ENCODE measurements around the gene COMMD9.

COMMD9 gene

DNA sequence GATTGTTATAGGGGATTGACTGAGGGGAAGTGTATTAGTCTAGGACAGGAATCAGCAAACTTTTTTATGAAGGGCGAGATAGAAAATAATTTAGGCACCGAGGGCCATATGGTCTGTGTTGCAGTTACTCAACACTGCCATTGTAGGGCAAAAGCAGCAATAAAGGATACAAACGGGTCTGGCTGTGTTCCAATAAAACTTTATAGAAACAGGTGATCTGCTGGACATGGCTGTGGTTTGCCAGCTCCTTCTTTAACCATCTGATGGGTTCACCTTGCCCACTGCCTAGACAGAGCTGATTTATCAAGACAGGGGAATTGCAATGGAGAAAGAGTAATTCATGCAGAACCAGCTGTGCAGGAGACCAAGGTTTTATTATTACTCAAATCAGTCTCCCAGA is 26.8 kb upstream of the COMMD9 start:
- no peaks in the 10 kb centered on the region for H3K79me2 ChIP-seq (ENCODE audit: low read length)
- no peak overlapping the region for H2AFZ ChIP-seq (ENCODE audit: low read depth, low read length)
- H4K20me1 ChIP-seq (ENCODE audit: insufficient read depth, low read length), result no peaks in the 10 kb centered on the region
- no peak overlapping the region for H3K9ac ChIP-seq (ENCODE audit: low read length)
- H3K4me2 ChIP-seq (ENCODE audit: low read length), result no peak overlapping the region
- peaks cover 55% of the 10 kb centered on the region for H3K4me1 ChIP-seq (ENCODE audit: low read length)
- TF ChIP-seq, protein P1, sequence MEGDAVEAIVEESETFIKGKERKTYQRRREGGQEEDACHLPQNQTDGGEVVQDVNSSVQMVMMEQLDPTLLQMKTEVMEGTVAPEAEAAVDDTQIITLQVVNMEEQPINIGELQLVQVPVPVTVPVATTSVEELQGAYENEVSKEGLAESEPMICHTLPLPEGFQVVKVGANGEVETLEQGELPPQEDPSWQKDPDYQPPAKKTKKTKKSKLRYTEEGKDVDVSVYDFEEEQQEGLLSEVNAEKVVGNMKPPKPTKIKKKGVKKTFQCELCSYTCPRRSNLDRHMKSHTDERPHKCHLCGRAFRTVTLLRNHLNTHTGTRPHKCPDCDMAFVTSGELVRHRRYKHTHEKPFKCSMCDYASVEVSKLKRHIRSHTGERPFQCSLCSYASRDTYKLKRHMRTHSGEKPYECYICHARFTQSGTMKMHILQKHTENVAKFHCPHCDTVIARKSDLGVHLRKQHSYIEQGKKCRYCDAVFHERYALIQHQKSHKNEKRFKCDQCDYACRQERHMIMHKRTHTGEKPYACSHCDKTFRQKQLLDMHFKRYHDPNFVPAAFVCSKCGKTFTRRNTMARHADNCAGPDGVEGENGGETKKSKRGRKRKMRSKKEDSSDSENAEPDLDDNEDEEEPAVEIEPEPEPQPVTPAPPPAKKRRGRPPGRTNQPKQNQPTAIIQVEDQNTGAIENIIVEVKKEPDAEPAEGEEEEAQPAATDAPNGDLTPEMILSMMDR (IDR thresholded peaks at IDR 0.05; ENCODE audit: low read depth, low read length), result no peak
- TF ChIP-seq EZH2phosphoT487 (IDR thresholded peaks at IDR 0.05; ENCODE audit: low read depth), result no peak
- no peaks in the 10 kb centered on the region for H3K36me3 ChIP-seq (replicated peaks; ENCODE audit: low read depth, low read length)
- H3K27ac ChIP-seq (ENCODE audit: low read length), result no peak overlapping the region
- no peaks in the 10 kb centered on the region for H3K9me3 ChIP-seq (ENCODE audit: insufficient read depth, low read length)
- H3K27me3 ChIP-seq (ENCODE audit: low read depth, low read length), result no peaks in the 10 kb centered on the region
- H3K4me3 ChIP-seq (ENCODE audit: low read length), result no peak overlapping the region

DNA sequence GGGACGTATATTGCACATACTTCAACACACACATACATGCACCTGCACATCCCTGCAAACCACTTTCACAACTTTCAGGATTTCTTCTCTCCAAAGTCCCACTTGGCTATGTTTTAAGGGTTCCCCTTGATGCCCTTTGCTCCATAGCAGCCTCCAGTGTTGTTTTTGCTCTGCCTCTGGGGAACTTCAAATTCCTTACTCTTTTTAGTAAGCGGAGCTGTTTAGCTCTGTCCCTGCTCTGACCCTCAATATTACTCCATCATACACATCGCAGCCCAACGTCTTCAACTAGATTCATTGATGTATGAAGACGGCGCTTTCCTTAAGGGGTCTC is 25.2 kb upstream of the COMMD9 start:
- H3K9ac ChIP-seq (ENCODE audit: low read length), result no peak overlapping the region
- H3K9me3 ChIP-seq (ENCODE audit: insufficient read depth, low read length), result no peaks in the 10 kb centered on the region
- H3K36me3 ChIP-seq (replicated peaks; ENCODE audit: low read depth, low read length), result no peaks in the 10 kb centered on the region
- H3K27me3 ChIP-seq (ENCODE audit: low read depth, low read length), result no peaks in the 10 kb centered on the region
- H4K20me1 ChIP-seq (ENCODE audit: insufficient read depth, low read length), result no peaks in the 10 kb centered on the region
- no peak overlapping the region for H3K27ac ChIP-seq (ENCODE audit: low read length)
- H3K4me1 ChIP-seq (ENCODE audit: low read length), result peaks cover 55% of the 10 kb centered on the region
- H2AFZ ChIP-seq (ENCODE audit: low read depth, low read length), result no peak overlapping the region
- H3K79me2 ChIP-seq (ENCODE audit: low read length), result no peaks in the 10 kb centered on the region
- H3K4me3 ChIP-seq (ENCODE audit: low read length), result 0 out of 2 replicates have a peak overlapping the region, but pooled peaks have one; percentile 23
- TF ChIP-seq EZH2phosphoT487 (IDR thresholded peaks at IDR 0.05; ENCODE audit: low read depth), result no peak
- TF ChIP-seq, protein P1 (IDR thresholded peaks at IDR 0.05; ENCODE audit: low read depth, low read length), result no peak
- H3K4me2 ChIP-seq (ENCODE audit: low read length), result peak overlapping the region; percentile 51

DNA sequence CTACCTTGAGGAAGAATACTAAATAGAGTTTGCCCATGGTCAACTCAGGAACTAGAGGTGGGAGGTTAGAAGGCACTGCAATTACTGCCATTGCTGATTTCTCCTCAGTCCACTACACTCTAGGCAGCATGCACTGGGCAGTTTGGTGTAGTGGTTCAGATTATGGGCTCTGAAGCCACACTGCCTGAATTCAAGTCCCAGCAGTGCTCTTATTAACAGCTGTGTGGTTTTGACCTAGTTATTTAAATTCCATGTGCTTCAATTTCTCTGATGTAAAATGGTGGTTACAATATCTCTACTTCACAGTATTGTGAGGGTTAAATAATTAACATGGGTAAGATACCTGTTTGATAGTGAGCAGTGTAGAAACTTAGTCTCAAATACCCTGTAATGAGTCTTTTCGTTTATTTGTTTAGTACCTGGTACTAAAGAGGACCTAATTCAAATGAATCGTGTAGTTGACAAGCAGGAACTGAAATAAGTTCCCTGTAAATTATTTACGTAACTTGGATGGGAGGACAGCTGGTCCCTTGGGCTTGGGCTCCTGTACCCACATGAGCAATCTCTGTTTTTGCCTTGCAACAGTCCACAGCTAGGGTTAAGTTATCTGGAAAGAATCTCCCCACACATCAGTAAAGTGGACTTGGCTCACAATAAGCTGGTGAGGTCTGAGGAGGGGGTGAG is 24.7 kb upstream of the COMMD9 start:
- TF ChIP-seq, protein P1 (IDR thresholded peaks at IDR 0.05; ENCODE audit: low read depth, low read length), result no peak
- no peak for TF ChIP-seq EZH2phosphoT487 (IDR thresholded peaks at IDR 0.05; ENCODE audit: low read depth)
- H3K9me3 ChIP-seq (ENCODE audit: insufficient read depth, low read length), result no peaks in the 10 kb centered on the region
- no peaks in the 10 kb centered on the region for H4K20me1 ChIP-seq (ENCODE audit: insufficient read depth, low read length)
- peak overlapping the region; percentile 51 for H3K4me2 ChIP-seq (ENCODE audit: low read length)
- 0 out of 2 replicates have a peak, but pooled peaks cover 3% of the 10 kb centered on the region for H3K27me3 ChIP-seq (ENCODE audit: low read depth, low read length)
- H3K9ac ChIP-seq (ENCODE audit: low read length), result peak overlapping the region; percentile 23; the same call in 1 of the 2 replicates
- no peaks in the 10 kb centered on the region for H3K36me3 ChIP-seq (replicated peaks; ENCODE audit: low read depth, low read length)
- no peak overlapping the region for H2AFZ ChIP-seq (ENCODE audit: low read depth, low read length)
- peaks cover 55% of the 10 kb centered on the region for H3K4me1 ChIP-seq (ENCODE audit: low read length)
- H3K79me2 ChIP-seq (ENCODE audit: low read length), result no peaks in the 10 kb centered on the region
- H3K27ac ChIP-seq (ENCODE audit: low read length), result peak overlapping the region; percentile 72; the same call in 1 of the 2 replicates
- H3K4me3 ChIP-seq (ENCODE audit: low read length), result peak overlapping the region; percentile 23

DNA sequence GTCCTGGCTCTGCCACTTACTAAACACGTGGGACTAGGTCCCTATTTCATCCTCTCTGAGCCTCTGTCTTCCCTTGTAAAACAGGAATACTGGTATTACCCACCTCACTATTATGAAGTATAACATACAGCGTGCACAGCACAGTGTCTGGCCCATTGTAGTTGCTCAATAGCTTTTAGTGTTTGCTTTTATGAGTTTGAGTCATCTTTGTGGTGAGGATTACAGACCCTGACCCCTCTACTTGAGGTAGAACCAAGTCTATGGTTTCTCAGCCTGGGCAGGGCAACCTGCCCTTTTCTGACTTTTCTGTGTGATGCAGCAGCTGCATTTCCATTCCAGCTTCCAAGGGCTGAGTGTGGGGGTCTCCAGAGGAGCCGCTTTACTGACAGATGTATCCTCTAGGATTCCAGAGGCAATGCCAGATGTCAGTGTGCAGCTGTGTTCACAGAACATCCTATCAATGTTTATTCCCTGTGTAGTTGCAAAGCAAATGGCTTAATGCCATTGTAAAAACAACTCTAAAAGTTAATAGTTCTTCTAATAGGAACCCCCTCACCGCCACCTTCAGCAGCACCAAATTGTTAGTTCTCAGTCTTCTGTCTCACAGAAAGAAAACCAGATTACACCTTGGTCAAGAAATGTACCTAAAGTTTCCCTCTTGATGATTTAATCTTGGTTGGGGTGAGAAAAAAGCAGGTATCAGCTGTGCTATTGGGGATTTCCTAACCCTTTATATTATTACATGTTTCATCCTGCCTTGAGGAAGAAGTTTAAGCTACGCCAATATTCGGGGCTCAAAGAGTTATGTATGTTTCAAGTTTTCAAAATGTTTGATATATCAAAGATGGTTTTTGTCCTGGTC is 23.6 kb upstream of the COMMD9 start:
- Histone ChIP-seq H3K36me3 (replicated peaks; ENCODE audit: low read depth, low read length) (no peaks in the 10 kb centered on the region), H3K79me2 (ENCODE audit: low read length) (no peaks in the 10 kb centered on the region), H3K27me3 (ENCODE audit: low read depth, low read length) (0 out of 2 replicates have a peak, but pooled peaks cover 7% of the 10 kb centered on the region), H3K27ac (ENCODE audit: low read length) (peak overlapping the region; percentile 72), H3K9me3 (ENCODE audit: insufficient read depth, low read length) (no peaks in the 10 kb centered on the region), H4K20me1 (ENCODE audit: insufficient read depth, low read length) (no peaks in the 10 kb centered on the region), H3K9ac (ENCODE audit: low read length) (peak overlapping the region; percentile 23; the same call in 1 of the 2 replicates), H3K4me1 (ENCODE audit: low read length) (peaks cover 63% of the 10 kb centered on the region), H2AFZ (ENCODE audit: low read depth, low read length) (no peak overlapping the region), H3K4me3 (ENCODE audit: low read length) (peak overlapping the region; percentile 23; the same call in 1 of the 2 replicates), H3K4me2 (ENCODE audit: low read length) (peak overlapping the region; percentile 51)
- no peak for TF ChIP-seq EZH2phosphoT487 (IDR thresholded peaks at IDR 0.05; ENCODE audit: low read depth)
- TF ChIP-seq, protein P1 (IDR thresholded peaks at IDR 0.05; ENCODE audit: low read depth, low read length), result no peak

Measured in OCI-LY3 (cell line).